Measurements from ENCODE around the gene SCARB1.

Gene SCARB1

GRCh38 chr12:124842073-124842749 lies 21.5 kb downstream of the SCARB1 start:
- DNase-seq (ENCODE audit: low read depth): no peak

GRCh38 chr12:124841558-124841945 lies 22.1 kb downstream of the SCARB1 start:
- DNase-seq (ENCODE audit: low read depth): no peak

- no peak for DNase-seq (ENCODE audit: low read depth)
These were observed 25.5 kb downstream of the SCARB1 start for GRCh38 chr12:124837958-124838803.

- no peak for DNase-seq (ENCODE audit: low read depth)
These were observed 26.3 kb downstream of the SCARB1 start for GRCh38 chr12:124837249-124837897.

- DNase-seq (ENCODE audit: low read depth): no peak
These were observed 26.9 kb downstream of the SCARB1 start for GRCh38 chr12:124836759-124837158.

GRCh38 chr12:124835656-124836410 lies 27.8 kb downstream of the SCARB1 start:
- no peak for DNase-seq (ENCODE audit: low read depth)

- no peak for DNase-seq (ENCODE audit: low read depth)
These were observed 28.8 kb downstream of the SCARB1 start for GRCh38 chr12:124834822-124835221.

GRCh38 chr12:124833693-124834122 lies 30.0 kb downstream of the SCARB1 start:
- no peak for DNase-seq (ENCODE audit: low read depth)

GRCh38 chr12:124832856-124833255 lies 30.8 kb downstream of the SCARB1 start:
- no peak for DNase-seq (ENCODE audit: low read depth)

- no peak for DNase-seq (ENCODE audit: low read depth)
These were observed 32.1 kb downstream of the SCARB1 start for GRCh38 chr12:124831590-124831989.

GRCh38 chr12:124830306-124830705 lies 33.4 kb downstream of the SCARB1 start:
- no peak for DNase-seq (ENCODE audit: low read depth)

GRCh38 chr12:124829708-124830304 lies 33.9 kb downstream of the SCARB1 start:
- no peak for DNase-seq (ENCODE audit: low read depth)

GRCh38 chr12:124829008-124829707 lies 34.5 kb downstream of the SCARB1 start:
- no peak for DNase-seq (ENCODE audit: low read depth)

GRCh38 chr12:124828264-124829007 lies 35.2 kb downstream of the SCARB1 start:
- no peak for DNase-seq (ENCODE audit: low read depth)

- DNase-seq (ENCODE audit: low read depth): no peak
These were observed 36.0 kb downstream of the SCARB1 start for GRCh38 chr12:124827588-124828184.

GRCh38 chr12:124824195-124824594 lies 39.5 kb downstream of the SCARB1 start:
- no peak for DNase-seq (ENCODE audit: low read depth)

GRCh38 chr12:124823272-124823970 lies 40.2 kb downstream of the SCARB1 start:
- no peak for DNase-seq (ENCODE audit: low read depth)

- no peak for DNase-seq (ENCODE audit: low read depth)
These were observed 41.4 kb downstream of the SCARB1 start for GRCh38 chr12:124822218-124822617.
